HCT116 (cell line): Measurements from ENCODE around the gene EFNB2. TPM values are rescaled to one million over a fixed set of nuclear protein-coding genes. Genes with fewer than 3 reads are reported as not detected.

Experiments
- ATAC-seq: fragments of 200-7000 bp; cut with Tn5 transposase; 2 replicates; pipeline ENCODE4 v1.9.1; 2020; ENCODE audit warnings: mild to moderate bottlenecking, moderate library complexity
- BruUV-seq: library from RNA; stranded (reverse); fragments of 400-500 nt; replicated peaks from 2 replicates; lab custom pipeline; 2021; lab: Mats Ljungman, UMichigan
- CTCF ChIA-PET: fragments of 300-600 bp; sonication (Branson Sonifier 250); formaldehyde crosslinking; loops from one replicate; lab custom pipeline; 2021; ENCODE audit warnings: antibody characterized with exemption; lab: Charles Lee
- POLR2A ChIA-PET: fragments of 300-600, 350-600 bp; sonication (Branson Sonifier 250); formaldehyde crosslinking; loops from one replicate; lab custom pipeline; 2021; ENCODE audit warnings: antibody characterized with exemption; lab: Charles Lee
- RAD21 ChIA-PET, 2 experiments: fragments of 300-600 bp; sonication (Branson Sonifier 250); formaldehyde crosslinking; loops; one replicate each; lab custom pipeline; 2023; ENCODE audit warnings: low total read pairs in 2 of 2; ENCODE audit not compliant: uncharacterized antibody in 2 of 2, unreplicated experiment in 2 of 2, low non-redundant PET in 1 of 2; lab: Charles Lee
- DNase-seq: peaks from one replicate; pipeline ENCODE4 v3.0.0-alpha.2; 2010; ENCODE audit warnings: low read depth, low spot score
- H2AFZ ChIP-seq: fragments of 200-600 bp; shearing (Covaris generic), sonication (generic); 2 replicates; pipeline ENCODE4 v1.6.1; 2017; ENCODE audit warnings: low read depth, mixed run types, mixed read lengths, antibody characterized with exemption, low read length; ENCODE audit not compliant: poor library complexity, severe bottlenecking
- H3K27ac ChIP-seq: 2 replicates; pipeline ENCODE4 v1.5.1; 2012; ENCODE audit warnings: low read depth, low read length
- H3K27me3 ChIP-seq: fragments of 200-600 bp; sonication (generic); 2 replicates; pipeline ENCODE4 v1.6.1; 2016; ENCODE audit warnings: mixed run types, low read length, mixed read lengths; ENCODE audit not compliant: insufficient read depth
- H3K36me3 ChIP-seq, 2 experiments: fragments of 200-500 bp in 1 of 2; fragments of 200-600 bp in 1 of 2; sonication (Bioruptor generic) in 1 of 2; sonication (generic) in 1 of 2; 2 replicates each; pipeline versions ENCODE4 v1.5.1 to v1.6.1; 2014 to 2016; ENCODE audit warnings: low read length in 2 of 2, inconsistent platforms in 1 of 2, mixed read lengths in 1 of 2, mixed run types in 1 of 2; ENCODE audit not compliant: insufficient read depth in 2 of 2, control insufficient read depth in 1 of 2
- H3K4me1 ChIP-seq, 2 experiments: fragments of 200-600 bp in 1 of 2; sonication (generic) in 1 of 2; 2 replicates each; pipeline versions ENCODE4 v1.5.1 to v1.6.1; 2012 to 2017; ENCODE audit warnings: low read length in 2 of 2, inconsistent platforms in 1 of 2, mild to moderate bottlenecking in 1 of 2, mixed read lengths in 1 of 2, mixed run types in 1 of 2, moderate library complexity in 1 of 2; ENCODE audit not compliant: insufficient read depth in 2 of 2, control insufficient read depth in 1 of 2
- H3K4me2 ChIP-seq: fragments of 200-600 bp; sonication (generic); 2 replicates; pipeline ENCODE4 v1.6.1; 2017; ENCODE audit warnings: mixed run types, low read length, mixed read lengths
- H3K4me3 ChIP-seq, 2 experiments: fragments of 200-600 bp in 1 of 2; sonication (generic) in 1 of 2; replicated peaks in 1 of 2; 2 replicates each; pipeline ENCODE4 v1.5.1; 2011 to 2016; ENCODE audit warnings: low read length in 2 of 2, control low read depth in 1 of 2, low read depth in 1 of 2, mild to moderate bottlenecking in 1 of 2, mixed read lengths in 1 of 2, mixed run types in 1 of 2
- H3K79me2 ChIP-seq: fragments of 200-600 bp; sonication (generic); 2 replicates; pipeline ENCODE4 v1.6.1; 2017; ENCODE audit warnings: mild to moderate bottlenecking, mixed run types, low read length, moderate library complexity, mixed read lengths; ENCODE audit not compliant: insufficient read depth
- H3K9ac ChIP-seq: fragments of 200-600 bp; sonication (generic); 2 replicates; pipeline ENCODE4 v1.6.1; 2016; ENCODE audit warnings: low read length, mixed read lengths
- H3K9me2 ChIP-seq: fragments of 200-600 bp; sonication (generic), shearing (Covaris generic); 2 replicates; pipeline ENCODE4 v1.6.1; 2017; ENCODE audit warnings: mixed run types, mild to moderate bottlenecking, moderate library complexity; ENCODE audit not compliant: insufficient read depth
- H3K9me3 ChIP-seq, 2 experiments: fragments of 200-500 bp in 1 of 2; fragments of 200-600 bp in 1 of 2; sonication (Bioruptor generic) in 1 of 2; sonication (generic) in 1 of 2; 2 replicates each; pipeline ENCODE4 v1.6.1; 2014 to 2017; ENCODE audit warnings: low read length in 2 of 2, mixed read lengths in 2 of 2, inconsistent platforms in 1 of 2, low read depth in 1 of 2, mild to moderate bottlenecking in 1 of 2, mixed run types in 1 of 2, moderate library complexity in 1 of 2; ENCODE audit not compliant: control insufficient read depth in 1 of 2, insufficient read depth in 1 of 2
- H4K20me1 ChIP-seq: fragments of 200-600 bp; sonication (generic), shearing (Covaris generic); 2 replicates; pipeline ENCODE4 v1.6.1; 2017; ENCODE audit warnings: mixed run types, mild to moderate bottlenecking, moderate library complexity; ENCODE audit not compliant: insufficient read depth
- CEBPB ChIP-seq: IDR thresholded peaks from 2 replicates; pipeline ENCODE4 v1.6.1; 2012; ENCODE audit warnings: low read depth
- EZH2 ChIP-seq: fragments of 200-600 bp; sonication (generic); IDR thresholded peaks from 2 replicates; pipeline ENCODE4 v1.6.1; 2017; ENCODE audit warnings: antibody characterized with exemption, mixed run types
- EZH2phosphoT487 ChIP-seq: fragments of 200-600 bp; IDR thresholded peaks from 2 replicates; pipeline ENCODE4 v1.6.1; 2018; ENCODE audit warnings: antibody characterized with exemption, borderline replicate concordance
- FOSL1 ChIP-seq: IDR thresholded peaks from 2 replicates; pipeline ENCODE4 v1.6.1; 2012; ENCODE audit warnings: low read depth
- POLR2AphosphoS5 ChIP-seq: IDR thresholded peaks from 2 replicates; pipeline ENCODE4 v1.6.1; 2011; ENCODE audit warnings: mild to moderate bottlenecking, low read depth, low read length, moderate library complexity
- RAD21 ChIP-seq: IDR thresholded peaks from 2 replicates; pipeline ENCODE4 v1.6.1; 2012; ENCODE audit warnings: low read depth, mild to moderate bottlenecking
- REST ChIP-seq: IDR thresholded peaks from 2 replicates; pipeline ENCODE4 v1.6.1; 2012; ENCODE audit warnings: low read depth
- SRF ChIP-seq: IDR thresholded peaks from 2 replicates; pipeline ENCODE4 v1.6.1; 2012; ENCODE audit warnings: low read depth
- intact Hi-C: fragments of 100-400 bp; cut with micrococcal nuclease; formaldehyde crosslinking; loops from 2 replicates; pipeline ENCODE4 v1.10.0; 2022
- total RNA-seq: library from RNA; stranded (reverse); gene quantifications from one replicate; pipeline ENCODE4 v1.2.1, GENCODE V29; 2021; ENCODE audit not compliant: unreplicated experiment

Gene EFNB2
- total RNA-seq, 1 experiment from 2014 or later, result 30.9 TPM

GRCh38 chr13:106529415-106530170, 5.9 kb downstream of the EFNB2 start:
- Histone ChIP-seq H3K9me2 (no peaks in the 10 kb centered on the region), H3K4me3 (no peak overlapping the region), H2AFZ (no peak overlapping the region), H3K9me3 (no peaks in the 10 kb centered on the region), H3K4me2 (no peak overlapping the region), H3K4me1 (peaks cover 10 to 21% of the 10 kb centered on the region in 2 experiments), H4K20me1 (peaks cover 13% of the 10 kb centered on the region; the same call in 1 of the 2 replicates), H3K27ac (no peak overlapping the region), H3K9ac (no peak overlapping the region), H3K36me3 (peaks cover 0 to 3% of the 10 kb centered on the region in 2 experiments; a peak in 2 of 4 replicates), H3K27me3 (no peaks in the 10 kb centered on the region), H3K79me2 (peaks cover 99% of the 10 kb centered on the region)
- TF ChIP-seq POLR2AphosphoS5, result no peak
- TF ChIP-seq RAD21, result no peak
- no peak for TF ChIP-seq SRF
- TF ChIP-seq EZH2, result no peak
- no peak for TF ChIP-seq FOSL1
- ATAC-seq, result no peak
- CTCF ChIA-PET, result no interaction called here
- no TSS peak for BruUV-seq
- RAD21 ChIA-PET, result interaction anchor here in 1 of 2 experiments (1.0 kb wide), 1 partner anchor 180 kb away, joined by 3 read pairs; no protein-coding TSS in a partner anchor
- intact Hi-C loops, result loop anchor here (5.0 to 10.0 kb wide), 6 partner anchors 432 to 1325 kb away; no protein-coding TSS in a partner anchor
- no peak for DNase-seq
- POLR2A ChIA-PET, result no interaction called here

- RAD21 ChIA-PET, result no interaction called here
- no peak overlapping the region for H3K4me3 ChIP-seq
- H3K4me2 ChIP-seq, result no peak overlapping the region
- intact Hi-C loops, result no loop called here
- TF ChIP-seq EZH2phosphoT487, result no peak
- no peak for TF ChIP-seq REST
- TF ChIP-seq CEBPB, result no peak
- TF ChIP-seq, all 23 proteins: peak for 0
- Histone ChIP-seq H2AFZ (no peak overlapping the region), H3K27me3 (no peaks in the 10 kb centered on the region), H4K20me1 (peaks cover 15% of the 10 kb centered on the region; the same call in 1 of the 2 replicates), H3K79me2 (peaks cover 99% of the 10 kb centered on the region), H3K9me3 (no peaks in the 10 kb centered on the region), H3K27ac (no peak overlapping the region), H3K9me2 (no peaks in the 10 kb centered on the region), H3K9ac (no peak overlapping the region), H3K4me1 (peaks cover 10 to 21% of the 10 kb centered on the region in 2 experiments), H3K36me3 (peaks cover 0 to 3% of the 10 kb centered on the region in 2 experiments; a peak in 2 of 4 replicates)
- DNase-seq (no peak), ATAC-seq (no peak)
- ChIA-PET CTCF (no interaction called here), POLR2A (no interaction called here)
- BruUV-seq, result no TSS peak
These were observed 6.6 kb downstream of the EFNB2 start for GRCh38 chr13:106528718-106529414.
